ENCODE results near the gene RTP3. TPM values are rescaled to one million over a fixed set of nuclear protein-coding genes. Genes with fewer than 3 reads are reported as not detected.
"Not testable (repeated sequence)": the region's sequence is repeated elsewhere in the genome, so short reads cannot be mapped to it uniquely, and the experiment has no call there.

The RTP3 gene
- total and polyA plus RNA-seq, 4 donors, result not detected

- WGBS, 2 donors, result 80 to 87% methylated on average over 11 of the region's 11 CpGs
- no peak overlapping the region for H3K27ac ChIP-seq (ENCODE audit: low read depth in 1 of 2, low read length in 1 of 2)
- H3K4me3 ChIP-seq, result no peak overlapping the region
- H3K4me1 ChIP-seq (ENCODE audit: control insufficient read depth in 5 of 5, insufficient read depth in 5 of 5, low read length in 5 of 5), result no peaks in the 10 kb centered on the region
- ATAC-seq (ENCODE audit: insufficient read depth, low FRiP score) (no peak), DNase-seq (no peak)
- no peaks in the 10 kb centered on the region for H3K36me3 ChIP-seq (ENCODE audit: control insufficient read depth in 4 of 4, insufficient read depth in 4 of 4, low read length in 4 of 4)
- H3K9ac ChIP-seq (ENCODE audit: insufficient read depth in 1 of 2, low read length in 2 of 2), result no peak overlapping the region
- no peaks in the 10 kb centered on the region for H3K9me3 ChIP-seq (ENCODE audit: control insufficient read depth in 4 of 4, insufficient read depth in 3 of 4, low read length in 3 of 4)
- TF ChIP-seq CTCF (IDR thresholded peaks at IDR 0.05; ENCODE audit: control extremely low read depth, extremely low read depth), result no peak
- H3K27me3 ChIP-seq (ENCODE audit: control insufficient read depth in 3 of 3, insufficient read depth in 3 of 3, low read length in 2 of 3), result peaks cover 0 to 3% (median 0%) of the 10 kb centered on the region in 3 donors
These were observed 6.4 kb upstream of the RTP3 start for GRCh38 chr3:46491089-46492070.

DNA sequence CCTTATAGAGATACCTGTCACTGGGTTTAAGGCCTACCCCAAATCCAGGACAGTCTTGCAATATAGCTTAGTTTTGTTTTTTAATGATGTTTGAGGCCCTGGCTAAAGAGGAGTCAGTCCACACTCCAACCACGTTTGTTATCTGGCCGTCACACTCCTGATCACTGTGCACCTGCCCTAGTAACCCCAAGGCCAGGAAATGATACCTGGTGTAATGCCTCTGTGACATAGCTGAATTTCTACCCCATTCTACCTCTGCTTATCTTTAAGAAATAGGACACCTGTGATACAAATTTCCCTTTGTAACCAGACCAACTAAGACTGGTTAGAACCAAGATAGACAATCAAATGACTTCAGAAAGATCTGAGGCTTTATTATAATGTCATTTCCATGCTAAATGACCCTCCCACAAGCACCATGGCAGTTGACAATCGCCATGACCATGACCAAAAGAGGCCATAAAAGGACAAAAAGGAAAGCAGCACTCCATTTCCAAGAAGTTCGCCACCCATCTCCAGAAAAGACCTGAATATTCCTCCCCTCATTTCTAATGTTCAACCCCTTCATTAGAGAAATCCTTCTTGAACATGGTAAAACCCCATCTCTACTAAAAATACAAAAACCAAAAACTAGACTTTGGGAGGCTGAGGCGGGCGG is 4.8 kb upstream of the RTP3 start:
- Histone ChIP-seq H3K36me3 (ENCODE audit: control insufficient read depth in 4 of 4, insufficient read depth in 4 of 4, low read length in 4 of 4) (no peaks in the 10 kb centered on the region), H3K9ac (ENCODE audit: insufficient read depth in 1 of 2, low read length in 2 of 2) (no peak overlapping the region), H3K4me3 (no peak overlapping the region), H3K27ac (ENCODE audit: low read depth in 1 of 2, low read length in 1 of 2) (no peak overlapping the region), H3K9me3 (ENCODE audit: control insufficient read depth in 4 of 4, insufficient read depth in 3 of 4, low read length in 3 of 4) (no peaks in the 10 kb centered on the region), H3K27me3 (ENCODE audit: control insufficient read depth in 3 of 3, insufficient read depth in 3 of 3, low read length in 2 of 3) (peaks cover 0 to under 1% (median 0%) of the 10 kb centered on the region in 3 donors), H3K4me1 (ENCODE audit: control insufficient read depth in 5 of 5, insufficient read depth in 5 of 5, low read length in 5 of 5) (peaks cover 0 to 5% (median 0%) of the 10 kb centered on the region in 5 donors)
- TF ChIP-seq CTCF (IDR thresholded peaks at IDR 0.05; ENCODE audit: control extremely low read depth, extremely low read depth), result no peak
- ATAC-seq (ENCODE audit: insufficient read depth, low FRiP score) (no peak), DNase-seq (no peak)
- 89 to 94% methylated on average over 6 of the region's 6 CpGs for WGBS, 2 donors

DNA sequence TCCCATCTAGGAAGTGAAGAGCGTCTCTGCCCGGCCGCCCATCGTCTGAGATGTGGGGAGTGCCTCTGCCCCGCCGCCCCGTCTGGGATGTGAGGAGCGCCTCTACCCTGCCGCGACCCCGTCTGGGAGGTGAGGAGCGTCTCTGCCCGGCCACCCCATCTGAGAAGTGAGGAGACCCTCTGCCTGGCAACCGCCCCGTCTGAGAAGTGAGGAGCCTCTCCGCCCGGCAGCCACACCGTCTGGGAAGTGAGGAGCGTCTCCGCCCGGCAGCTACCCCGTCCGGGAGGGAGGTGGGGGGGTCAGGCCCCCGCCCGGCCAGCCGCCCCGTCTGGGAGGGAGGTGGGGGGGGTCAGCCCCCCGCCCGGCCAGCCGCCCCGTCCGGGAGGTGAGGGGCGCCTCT is 3.3 kb upstream of the RTP3 start:
- H3K27me3 ChIP-seq (ENCODE audit: control insufficient read depth in 3 of 3, insufficient read depth in 3 of 3, low read length in 2 of 3); ATAC-seq (ENCODE audit: insufficient read depth, low FRiP score); DNase-seq; H3K27ac ChIP-seq (ENCODE audit: low read depth in 1 of 2, low read length in 1 of 2); H3K4me3 ChIP-seq; H3K9me3 ChIP-seq (ENCODE audit: control insufficient read depth in 4 of 4, insufficient read depth in 3 of 4, low read length in 3 of 4); H3K9ac ChIP-seq (ENCODE audit: insufficient read depth in 1 of 2, low read length in 2 of 2); H3K4me1 ChIP-seq (ENCODE audit: control insufficient read depth in 5 of 5, insufficient read depth in 5 of 5, low read length in 5 of 5); H3K36me3 ChIP-seq (ENCODE audit: control insufficient read depth in 4 of 4, insufficient read depth in 4 of 4, low read length in 4 of 4): not testable (repeated sequence)
- WGBS, 2 donors, result 95 to 100% methylated on average over 9 to 30 of the region's 33 CpGs

- Histone ChIP-seq H3K27ac (ENCODE audit: low read depth in 1 of 2, low read length in 1 of 2) (no peak overlapping the region), H3K27me3 (ENCODE audit: control insufficient read depth in 3 of 3, insufficient read depth in 3 of 3, low read length in 2 of 3) (no peaks in the 10 kb centered on the region), H3K9ac (ENCODE audit: insufficient read depth in 1 of 2, low read length in 2 of 2) (no peak overlapping the region), H3K9me3 (ENCODE audit: control insufficient read depth in 4 of 4, insufficient read depth in 3 of 4, low read length in 3 of 4) (no peaks in the 10 kb centered on the region), H3K36me3 (ENCODE audit: control insufficient read depth in 4 of 4, insufficient read depth in 4 of 4, low read length in 4 of 4) (no peaks in the 10 kb centered on the region), H3K4me1 (ENCODE audit: control insufficient read depth in 5 of 5, insufficient read depth in 5 of 5, low read length in 5 of 5) (peaks cover 0 to 5% (median 0%) of the 10 kb centered on the region in 5 donors), H3K4me3 (no peak overlapping the region)
- DNase-seq, result no peak
- WGBS, 2 donors, result 88 to 90% methylated on average over 5 of the region's 5 CpGs
- no peak for ATAC-seq (ENCODE audit: insufficient read depth, low FRiP score)
- no peak for TF ChIP-seq CTCF (IDR thresholded peaks at IDR 0.05; ENCODE audit: control extremely low read depth, extremely low read depth)
These were observed 1.8 kb upstream of the RTP3 start for GRCh38 chr3:46495901-46496456.
